ENCODE data around the gene DIP2B. TPM values are rescaled to one million over a fixed set of nuclear protein-coding genes. Genes with fewer than 3 reads are reported as not detected.

Gene DIP2B
- polyA plus RNA-seq, 1 of the 3 experiments (the other 2 are of a cell fraction), result 6.6 TPM

DNA sequence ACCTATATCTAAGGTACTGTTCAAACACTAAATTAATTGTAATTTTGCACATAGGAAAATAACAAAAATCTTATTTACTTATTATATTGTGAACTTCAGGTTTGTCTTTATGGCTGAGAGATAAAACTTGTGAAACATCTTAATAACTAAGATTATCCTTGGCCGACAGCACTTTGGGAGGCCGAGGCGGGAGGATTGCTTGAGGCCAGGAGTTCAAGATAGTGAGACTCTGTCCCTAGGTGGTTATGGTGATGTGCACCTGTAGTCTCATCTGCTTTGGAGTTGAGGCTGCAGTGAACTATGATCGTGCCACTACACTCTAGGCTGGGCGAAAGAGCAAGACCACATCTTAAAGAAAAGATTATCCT, 22.6 kb downstream of the DIP2B start (continued):
- TF ChIP-seq, protein P1, sequence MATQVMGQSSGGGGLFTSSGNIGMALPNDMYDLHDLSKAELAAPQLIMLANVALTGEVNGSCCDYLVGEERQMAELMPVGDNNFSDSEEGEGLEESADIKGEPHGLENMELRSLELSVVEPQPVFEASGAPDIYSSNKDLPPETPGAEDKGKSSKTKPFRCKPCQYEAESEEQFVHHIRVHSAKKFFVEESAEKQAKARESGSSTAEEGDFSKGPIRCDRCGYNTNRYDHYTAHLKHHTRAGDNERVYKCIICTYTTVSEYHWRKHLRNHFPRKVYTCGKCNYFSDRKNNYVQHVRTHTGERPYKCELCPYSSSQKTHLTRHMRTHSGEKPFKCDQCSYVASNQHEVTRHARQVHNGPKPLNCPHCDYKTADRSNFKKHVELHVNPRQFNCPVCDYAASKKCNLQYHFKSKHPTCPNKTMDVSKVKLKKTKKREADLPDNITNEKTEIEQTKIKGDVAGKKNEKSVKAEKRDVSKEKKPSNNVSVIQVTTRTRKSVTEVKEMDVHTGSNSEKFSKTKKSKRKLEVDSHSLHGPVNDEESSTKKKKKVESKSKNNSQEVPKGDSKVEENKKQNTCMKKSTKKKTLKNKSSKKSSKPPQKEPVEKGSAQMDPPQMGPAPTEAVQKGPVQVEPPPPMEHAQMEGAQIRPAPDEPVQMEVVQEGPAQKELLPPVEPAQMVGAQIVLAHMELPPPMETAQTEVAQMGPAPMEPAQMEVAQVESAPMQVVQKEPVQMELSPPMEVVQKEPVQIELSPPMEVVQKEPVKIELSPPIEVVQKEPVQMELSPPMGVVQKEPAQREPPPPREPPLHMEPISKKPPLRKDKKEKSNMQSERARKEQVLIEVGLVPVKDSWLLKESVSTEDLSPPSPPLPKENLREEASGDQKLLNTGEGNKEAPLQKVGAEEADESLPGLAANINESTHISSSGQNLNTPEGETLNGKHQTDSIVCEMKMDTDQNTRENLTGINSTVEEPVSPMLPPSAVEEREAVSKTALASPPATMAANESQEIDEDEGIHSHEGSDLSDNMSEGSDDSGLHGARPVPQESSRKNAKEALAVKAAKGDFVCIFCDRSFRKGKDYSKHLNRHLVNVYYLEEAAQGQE (IDR thresholded peaks at IDR 0.05; ENCODE audit: low read depth, low read length), result no peak
- no peak for TF ChIP-seq RFX5 (IDR thresholded peaks at IDR 0.05; ENCODE audit: low read length)
- TF ChIP-seq, protein P2, sequence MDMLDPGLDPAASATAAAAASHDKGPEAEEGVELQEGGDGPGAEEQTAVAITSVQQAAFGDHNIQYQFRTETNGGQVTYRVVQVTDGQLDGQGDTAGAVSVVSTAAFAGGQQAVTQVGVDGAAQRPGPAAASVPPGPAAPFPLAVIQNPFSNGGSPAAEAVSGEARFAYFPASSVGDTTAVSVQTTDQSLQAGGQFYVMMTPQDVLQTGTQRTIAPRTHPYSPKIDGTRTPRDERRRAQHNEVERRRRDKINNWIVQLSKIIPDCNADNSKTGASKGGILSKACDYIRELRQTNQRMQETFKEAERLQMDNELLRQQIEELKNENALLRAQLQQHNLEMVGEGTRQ (IDR thresholded peaks at IDR 0.05; ENCODE audit: borderline replicate concordance, low read depth, low read length), result no peak

DNA sequence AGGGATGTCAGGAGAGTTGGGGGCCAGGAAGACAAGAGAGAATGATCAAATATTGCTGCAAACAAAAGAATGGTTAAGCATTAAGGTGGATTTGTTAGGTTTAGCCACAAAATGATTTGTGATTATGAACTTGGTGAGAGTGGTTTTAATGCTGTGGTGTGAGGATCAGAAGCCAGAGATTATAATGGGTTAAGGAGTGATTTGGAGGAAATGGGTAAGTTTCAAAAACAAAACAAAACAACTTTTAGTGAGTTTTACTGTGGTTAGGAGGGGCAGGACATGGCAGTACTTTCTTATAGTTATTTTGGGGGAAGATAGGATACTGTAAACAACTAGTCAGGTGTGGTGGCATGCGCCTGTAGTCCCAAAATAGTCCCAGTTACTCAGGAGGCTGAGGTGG, 24.0 kb downstream of the DIP2B start:
- H3K4me1 ChIP-seq (ENCODE audit: control insufficient read depth in 1 of 2, insufficient read depth in 2 of 2, low read depth in 1 of 2, low read length in 1 of 2), result peaks cover 0 to 22% of the 10 kb centered on the region in 2 experiments; a peak in 2 of 4 replicates
- peaks cover 26% of the 10 kb centered on the region for H3F3A ChIP-seq (replicated peaks; ENCODE audit: insufficient read depth)
- TF ChIP-seq FOXM1 (IDR thresholded peaks at IDR 0.05; ENCODE audit: low read depth), result no peak
- TF ChIP-seq, protein P3, sequence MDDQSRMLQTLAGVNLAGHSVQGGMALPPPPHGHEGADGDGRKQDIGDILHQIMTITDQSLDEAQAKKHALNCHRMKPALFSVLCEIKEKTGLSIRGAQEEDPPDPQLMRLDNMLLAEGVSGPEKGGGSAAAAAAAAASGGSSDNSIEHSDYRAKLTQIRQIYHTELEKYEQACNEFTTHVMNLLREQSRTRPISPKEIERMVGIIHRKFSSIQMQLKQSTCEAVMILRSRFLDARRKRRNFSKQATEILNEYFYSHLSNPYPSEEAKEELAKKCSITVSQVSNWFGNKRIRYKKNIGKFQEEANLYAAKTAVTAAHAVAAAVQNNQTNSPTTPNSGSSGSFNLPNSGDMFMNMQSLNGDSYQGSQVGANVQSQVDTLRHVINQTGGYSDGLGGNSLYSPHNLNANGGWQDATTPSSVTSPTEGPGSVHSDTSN (IDR thresholded peaks at IDR 0.05), result no peak
- TF ChIP-seq TCF12 (IDR thresholded peaks at IDR 0.05), result no peak
- TF ChIP-seq, protein P4, sequence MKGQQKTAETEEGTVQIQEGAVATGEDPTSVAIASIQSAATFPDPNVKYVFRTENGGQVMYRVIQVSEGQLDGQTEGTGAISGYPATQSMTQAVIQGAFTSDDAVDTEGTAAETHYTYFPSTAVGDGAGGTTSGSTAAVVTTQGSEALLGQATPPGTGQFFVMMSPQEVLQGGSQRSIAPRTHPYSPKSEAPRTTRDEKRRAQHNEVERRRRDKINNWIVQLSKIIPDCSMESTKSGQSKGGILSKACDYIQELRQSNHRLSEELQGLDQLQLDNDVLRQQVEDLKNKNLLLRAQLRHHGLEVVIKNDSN (IDR thresholded peaks at IDR 0.05; ENCODE audit: borderline replicate concordance, low read depth), result no peak
- TF ChIP-seq FOXJ3 (CRISPR knock-in tag; IDR thresholded peaks at IDR 0.05), result no peak
- TF ChIP-seq, protein P5, sequence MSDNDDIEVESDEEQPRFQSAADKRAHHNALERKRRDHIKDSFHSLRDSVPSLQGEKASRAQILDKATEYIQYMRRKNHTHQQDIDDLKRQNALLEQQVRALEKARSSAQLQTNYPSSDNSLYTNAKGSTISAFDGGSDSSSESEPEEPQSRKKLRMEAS (IDR thresholded peaks at IDR 0.05; ENCODE audit: low read depth), result no peak
- no peak for TF ChIP-seq NRF1 (IDR thresholded peaks at IDR 0.05; ENCODE audit: low read depth, low read length)
- TF ChIP-seq TAF1 (IDR thresholded peaks at IDR 0.05; ENCODE audit: borderline replicate concordance, low read depth, low read length), result no peak
- TF ChIP-seq, protein P6, sequence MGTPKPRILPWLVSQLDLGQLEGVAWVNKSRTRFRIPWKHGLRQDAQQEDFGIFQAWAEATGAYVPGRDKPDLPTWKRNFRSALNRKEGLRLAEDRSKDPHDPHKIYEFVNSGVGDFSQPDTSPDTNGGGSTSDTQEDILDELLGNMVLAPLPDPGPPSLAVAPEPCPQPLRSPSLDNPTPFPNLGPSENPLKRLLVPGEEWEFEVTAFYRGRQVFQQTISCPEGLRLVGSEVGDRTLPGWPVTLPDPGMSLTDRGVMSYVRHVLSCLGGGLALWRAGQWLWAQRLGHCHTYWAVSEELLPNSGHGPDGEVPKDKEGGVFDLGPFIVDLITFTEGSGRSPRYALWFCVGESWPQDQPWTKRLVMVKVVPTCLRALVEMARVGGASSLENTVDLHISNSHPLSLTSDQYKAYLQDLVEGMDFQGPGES (IDR thresholded peaks at IDR 0.05; ENCODE audit: low read depth, low read length), result no peak
- TF ChIP-seq EP300 (IDR thresholded peaks at IDR 0.05; ENCODE audit: borderline replicate concordance in 1 of 2, low read depth in 1 of 2, low read length in 1 of 2), result no peak
- no peak for TF ChIP-seq GABPA (IDR thresholded peaks at IDR 0.05; ENCODE audit: low read depth)
- TF ChIP-seq TEAD4 (IDR thresholded peaks at IDR 0.05; ENCODE audit: borderline replicate concordance, insufficient read depth), result no peak
- no peak for TF ChIP-seq RAD21 (IDR thresholded peaks at IDR 0.05; ENCODE audit: low read length)
- no peak for TF ChIP-seq FOSL2 (IDR thresholded peaks at IDR 0.05; ENCODE audit: borderline replicate concordance, low read depth)
- TF ChIP-seq RCOR1 (IDR thresholded peaks at IDR 0.05; ENCODE audit: low read length), result no peak
- no peak overlapping the region for H3K27ac ChIP-seq (ENCODE audit: low read depth in 2 of 2, low read length in 1 of 2)
- H3K9me2 ChIP-seq, result no peaks in the 10 kb centered on the region
- H2AFZ ChIP-seq (ENCODE audit: low read depth), result no peak overlapping the region
- no peak overlapping the region for H3K9ac ChIP-seq
- no peaks in the 10 kb centered on the region for H3K9me3 ChIP-seq
- ChIA-PET CTCF (no interaction called here), POLR2A (no interaction called here)
- peaks cover 77% of the 10 kb centered on the region for H3K79me2 ChIP-seq (ENCODE audit: insufficient read depth)
- no peak overlapping the region for H3K4me3 ChIP-seq (ENCODE audit: low read depth in 2 of 2, low read length in 1 of 2)
- no peaks in the 10 kb centered on the region for H3K27me3 ChIP-seq (ENCODE audit: insufficient read depth)
- no peaks in the 10 kb centered on the region for H3K36me3 ChIP-seq (replicated peaks in 1 of 2; ENCODE audit: control insufficient read depth in 1 of 2, insufficient read depth in 2 of 2, low read length in 1 of 2)
- H4K20me1 ChIP-seq (ENCODE audit: insufficient read depth), result no peaks in the 10 kb centered on the region
- no peak for DNase-seq
- WGBS (ENCODE audit: low lambda C conversion rate), result 93% methylated on average over 1 of the region's 1 CpG
- no peak overlapping the region for H3K4me2 ChIP-seq
